Stimulated activated naive CD4-positive, alpha-beta T cell (primary cell): ENCODE data around the gene MRPS10.
"Not testable (repeated sequence)": the region's sequence is repeated elsewhere in the genome, so short reads cannot be mapped to it uniquely, and the experiment has no call there.

Experiments used
- DNase-seq, 6 experiments: peaks; one replicate each; lab custom pipeline; 2025; lab: John Stamatoyannopoulos, UW

The MRPS10 gene

GRCh38 chr6:42177514-42178364 lies 39.9 kb downstream of the MRPS10 start:
- peak in 2 of 6 experiments; percentile 8 to 24 for DNase-seq

GRCh38 chr6:42176981-42177380 lies 40.7 kb downstream of the MRPS10 start:
- DNase-seq = no peak

- no peak for DNase-seq
Observed at GRCh38 chr6:42175860-42176259, 41.8 kb downstream of the MRPS10 start.

- no peak for DNase-seq
Observed at GRCh38 chr6:42173101-42173500, 44.6 kb downstream of the MRPS10 start, which contains the start of gene GUCA1A. Gene GUCA1A, plus strand, starts transcription at chr6:42173364. Its CDS starts 250 bp downstream, at chr6:42173614.

GRCh38 chr6:42171813-42172581 lies 45.7 kb downstream of the MRPS10 start:
- DNase-seq = no peak

- not testable (repeated sequence) for DNase-seq
Observed at GRCh38 chr6:42169780-42170179, 47.9 kb downstream of the MRPS10 start.

- no peak for DNase-seq
Observed at GRCh38 chr6:42168650-42169049, 49.0 kb downstream of the MRPS10 start.

- peak; percentile 35 to 83 (median 62) for DNase-seq
Observed at GRCh38 chr6:42166444-42167141, 51.1 kb downstream of the MRPS10 start.

GRCh38 chr6:42165016-42165415 lies 52.6 kb downstream of the MRPS10 start:
- DNase-seq = no peak

- DNase-seq = no peak
Observed at GRCh38 chr6:42163981-42164380, 53.7 kb downstream of the MRPS10 start.

GRCh38 chr6:42162812-42163211 lies 54.8 kb downstream of the MRPS10 start:
- no peak for DNase-seq

GRCh38 chr6:42162384-42162783 lies 55.3 kb downstream of the MRPS10 start:
- no peak for DNase-seq

- no peak for DNase-seq
Observed at GRCh38 chr6:42159431-42160024, 58.1 kb downstream of the MRPS10 start.

GRCh38 chr6:42158631-42159030 lies 59.0 kb downstream of the MRPS10 start:
- no peak for DNase-seq

- DNase-seq = no peak
Observed at GRCh38 chr6:42158011-42158410, 59.6 kb downstream of the MRPS10 start.
